ENCODE data around the gene DBX1.

The DBX1 gene

GRCh38 chr11:20109731-20110445 is 50.4 kb downstream of the DBX1 start:
- Mint-ChIP-seq H3K4me1 (peaks cover 16% of the 10 kb centered on the region), H3K36me3 (ENCODE audit: low read depth) (peaks cover 54% of the 10 kb centered on the region), H3K27ac (no peak overlapping the region)

More at GRCh38 chr11:20109731-20110445, 50.4 kb downstream of the DBX1 start:
- H3K9me3 Mint-ChIP-seq = no peaks in the 10 kb centered on the region
- no peak for TF ChIP-seq CTCF (IDR thresholded peaks at IDR 0.05)
- no peak for DNase-seq
- peaks cover 6% of the 10 kb centered on the region for H3K27me3 Mint-ChIP-seq (ENCODE audit: low read depth, poor library complexity)
- no peak overlapping the region for H3K4me3 Mint-ChIP-seq
